Adrenal gland (tissue), 12 donors: ENCODE data around the gene TROAP. TPM values are rescaled to one million over a fixed set of nuclear protein-coding genes. Genes with fewer than 3 reads are reported as not detected.
"Not testable (repeated sequence)": the region's sequence is repeated elsewhere in the genome, so short reads cannot be mapped to it uniquely, and the experiment has no call there.

Source experiments
- DNase-seq, 7 donors: peaks; one replicate each; pipeline ENCODE4 v3.0.0-alpha.2; 2019 to 2020
- H3K27ac ChIP-seq, 5 donors: fragments of 200-600 bp; sonication (generic) in 4 of 5; 1 replicate in 3 of 5; 2 replicates in 2 of 5; pipeline versions ENCODE4 v1.5.1 to v1.8.0; 2016 to 2020; ENCODE audit warnings: mild to moderate bottlenecking in 1 of 5
- H3K27me3 ChIP-seq: fragments of 200-600 bp; 2 replicates; pipeline ENCODE4 v1.8.0; 2021
- H3K36me3 ChIP-seq, 2 donors: fragments of 200-600 bp; replicated peaks in 1 of 2; 1 replicate in 1 of 2; 2 replicates in 1 of 2; pipeline versions ENCODE4 v1.5.1 to v1.8.0; 2018 to 2022
- H3K4me1 ChIP-seq, 2 donors: fragments of 200-600 bp; replicated peaks in 1 of 2; 1 replicate in 1 of 2; 2 replicates in 1 of 2; pipeline versions ENCODE4 v1.5.1 to v1.8.0; 2018 to 2021
- H3K4me3 ChIP-seq, 4 donors: fragments of 200-600 bp; sonication (generic) in 3 of 4; one replicate each; pipeline ENCODE4 v1.5.1; 2016 to 2018
- H3K9me3 ChIP-seq, 3 donors: fragments of 200-600 bp; sonication (generic) in 1 of 3; replicated peaks in 1 of 3; 1 replicate in 2 of 3; 2 replicates in 1 of 3; pipeline versions ENCODE4 v1.5.1 to v1.8.0; 2016 to 2021
- POLR2A ChIP-seq, 2 donors: fragments of 450-650 bp; IDR thresholded peaks; one replicate each; pipeline ENCODE4 v1.6.1; 2017; ENCODE audit warnings: antibody characterized with exemption in 2 of 2, mild to moderate bottlenecking in 2 of 2, moderate library complexity in 1 of 2
- WGBS, 4 donors: extraction: QIAGEN DNeasy Blood & Tissue Kit in 2 of 4; methylation state at CpG; one replicate each; pipeline versions ENCODE4 v1.1.5 to v1.1.7; 2013 to 2017; 5-methylcytosine and 5-hydroxymethylcytosine counted together
- intact Hi-C, 2 donors: fragments of 100-400 bp; cut with DNase I; formaldehyde crosslinking; loops; one replicate each; pipeline versions ENCODE4 v1.14.1 to v1.15.0; 2022 to 2023
- polyA plus RNA-seq, 3 donors: library from polyadenylated mRNA; stranded (reverse); fragments of 200-250 nt in 2 of 3; fragments of 350-450 nt in 1 of 3; fragmentation: Illumina TruSeq in 1 of 3; extraction: RNeasy Lipid Tissue Mini Kit (QIAGEN cat#74804) in 1 of 3; gene quantifications; one replicate each; pipeline ENCODE4 v1.2.3, GENCODE V29; 2013 to 2014
- total RNA-seq, 9 donors: library from RNA; depleted of rRNA in 4 of 9; stranded (reverse); fragments of >200 nt in 4 of 9; fragments of 120-200 nt in 1 of 9; fragmentation: NEBNext Ultra II Directional in 1 of 9; extraction: Animal tissue kit (Norgen Biotek cat#: 25700) in 1 of 9; gene quantifications; one replicate each; pipeline versions ENCODE4 v1.1.0 to v1.2.4, GENCODE V29; 2013 to 2023
- TF ChIP-seq, protein P1 (sequence below), 6 experiments: fragments of 450-650 bp in 4 of 6; fragments of 200-600 bp in 2 of 6; sonication (generic) in 1 of 6; IDR thresholded peaks; 1 replicate in 5 of 6; 2 replicates in 1 of 6; pipeline versions ENCODE4 v1.5.1 to v1.8.0; 2016 to 2021; ENCODE audit warnings: antibody characterized with exemption in 6 of 6, mild to moderate bottlenecking in 2 of 6, moderate library complexity in 1 of 6
- donor health status: healthy with polysubstance abuse.
- donor health status: Bipolar disorder and iron deficiency.
- donor health status: DM: yes; HTN: yes; CAD: no.
- donor health status: DM: no; HTN: no; CAD: no.
- donor health status: DM: no; HTN: no; CAD: no.
- donor health status: DM: yes; HTN: yes; CAD: no.

Gene TROAP
- total and polyA plus RNA-seq, 12 donors, result 0.53 to 9.5 (median 1.8) TPM; not detected in 1

DNA sequence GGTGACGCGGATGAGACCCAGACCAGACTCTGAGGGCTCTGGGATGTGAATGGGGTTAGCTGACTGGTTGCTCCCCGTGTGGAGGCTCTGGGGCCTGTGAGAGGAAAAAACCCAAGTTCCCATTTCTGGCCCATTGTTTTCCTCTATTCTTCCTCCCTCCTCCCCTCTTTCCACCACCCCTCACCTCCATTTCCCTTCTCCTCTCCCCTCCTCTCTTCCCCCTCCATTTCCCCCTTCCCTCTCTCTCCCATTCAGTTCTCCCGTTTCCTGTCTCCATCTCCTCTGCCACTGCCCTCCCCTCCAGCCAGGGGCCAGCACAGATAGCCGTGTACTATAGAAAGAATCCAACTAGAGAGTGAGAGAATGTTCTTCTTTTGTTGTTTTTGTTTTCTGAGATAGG is 40.8 kb upstream of the TROAP start:
- DNase-seq, result no peak
- no peaks in the 10 kb centered on the region for H3K9me3 ChIP-seq
- no peak overlapping the region for H3K27ac ChIP-seq
- H3K4me1 ChIP-seq, result no peaks in the 10 kb centered on the region
- intact Hi-C loops, result no loop called here
- H3K4me3 ChIP-seq, result no peak overlapping the region
- H3K36me3 ChIP-seq, result no peaks in the 10 kb centered on the region
- WGBS, 4 donors, result 75 to 89% (median 77%) methylated on average over 5 of the region's 5 CpGs
- H3K27me3 ChIP-seq, result no peaks in the 10 kb centered on the region
- TF ChIP-seq, protein P1, sequence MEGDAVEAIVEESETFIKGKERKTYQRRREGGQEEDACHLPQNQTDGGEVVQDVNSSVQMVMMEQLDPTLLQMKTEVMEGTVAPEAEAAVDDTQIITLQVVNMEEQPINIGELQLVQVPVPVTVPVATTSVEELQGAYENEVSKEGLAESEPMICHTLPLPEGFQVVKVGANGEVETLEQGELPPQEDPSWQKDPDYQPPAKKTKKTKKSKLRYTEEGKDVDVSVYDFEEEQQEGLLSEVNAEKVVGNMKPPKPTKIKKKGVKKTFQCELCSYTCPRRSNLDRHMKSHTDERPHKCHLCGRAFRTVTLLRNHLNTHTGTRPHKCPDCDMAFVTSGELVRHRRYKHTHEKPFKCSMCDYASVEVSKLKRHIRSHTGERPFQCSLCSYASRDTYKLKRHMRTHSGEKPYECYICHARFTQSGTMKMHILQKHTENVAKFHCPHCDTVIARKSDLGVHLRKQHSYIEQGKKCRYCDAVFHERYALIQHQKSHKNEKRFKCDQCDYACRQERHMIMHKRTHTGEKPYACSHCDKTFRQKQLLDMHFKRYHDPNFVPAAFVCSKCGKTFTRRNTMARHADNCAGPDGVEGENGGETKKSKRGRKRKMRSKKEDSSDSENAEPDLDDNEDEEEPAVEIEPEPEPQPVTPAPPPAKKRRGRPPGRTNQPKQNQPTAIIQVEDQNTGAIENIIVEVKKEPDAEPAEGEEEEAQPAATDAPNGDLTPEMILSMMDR (IDR thresholded peaks at IDR 0.05), result no peak
- TF ChIP-seq POLR2A (IDR thresholded peaks at IDR 0.05), result no peak

- H3K36me3 ChIP-seq, intact Hi-C loops, H3K4me3 ChIP-seq, H3K9me3 ChIP-seq, H3K4me1 ChIP-seq, H3K27me3 ChIP-seq, H3K27ac ChIP-seq, DNase-seq: not testable (repeated sequence)
- WGBS, 4 donors, result 67 to 91% (median 82%) methylated on average over 1 to 4 of the region's 6 CpGs
These were observed 40.2 kb upstream of the TROAP start for GRCh38 chr12:49282740-49283375.

DNA sequence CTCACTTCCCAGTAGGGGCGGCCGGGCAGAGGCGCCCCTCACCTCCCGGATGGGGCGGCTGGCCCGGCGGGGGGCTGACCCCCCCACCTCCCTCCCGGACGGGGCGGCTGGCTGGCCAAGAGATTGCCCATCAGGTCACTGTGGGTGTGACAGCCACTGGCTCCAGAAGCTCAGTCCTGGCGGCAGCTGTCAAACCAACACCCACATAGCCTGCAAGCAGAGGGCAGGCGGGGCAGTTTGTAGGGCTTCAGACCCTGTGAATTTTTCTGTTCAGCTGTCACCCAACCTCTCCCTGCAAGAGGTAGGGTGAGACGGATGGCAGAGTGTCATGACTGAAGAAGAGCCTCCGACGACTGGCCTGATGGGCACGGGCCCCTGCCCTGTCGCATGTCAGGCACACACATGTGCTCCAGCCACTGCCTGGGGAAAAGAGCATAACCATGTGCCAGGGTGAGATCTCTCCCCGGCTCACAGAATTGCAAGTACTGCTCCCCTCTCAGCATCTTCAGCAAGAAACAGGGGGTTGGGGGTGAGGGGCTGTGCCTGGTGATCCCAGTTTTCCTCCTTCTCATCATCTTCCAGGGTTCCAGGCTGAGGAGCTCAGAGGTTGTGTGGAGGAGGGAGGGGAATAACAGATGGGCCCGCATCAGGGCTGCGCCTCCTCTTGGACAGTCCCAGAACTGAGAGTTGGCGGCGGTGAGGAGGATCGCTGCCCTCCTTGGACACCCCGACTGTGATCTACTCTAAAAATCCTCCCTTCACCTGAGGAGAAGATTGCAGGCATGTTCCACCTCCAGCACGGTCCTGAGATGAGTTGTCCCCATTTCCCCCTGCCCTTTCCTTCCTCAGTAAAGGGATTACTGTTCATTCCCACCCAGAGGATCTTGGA is 39.3 kb upstream of the TROAP start:
- H3K27ac ChIP-seq, result no peak overlapping the region

DNA sequence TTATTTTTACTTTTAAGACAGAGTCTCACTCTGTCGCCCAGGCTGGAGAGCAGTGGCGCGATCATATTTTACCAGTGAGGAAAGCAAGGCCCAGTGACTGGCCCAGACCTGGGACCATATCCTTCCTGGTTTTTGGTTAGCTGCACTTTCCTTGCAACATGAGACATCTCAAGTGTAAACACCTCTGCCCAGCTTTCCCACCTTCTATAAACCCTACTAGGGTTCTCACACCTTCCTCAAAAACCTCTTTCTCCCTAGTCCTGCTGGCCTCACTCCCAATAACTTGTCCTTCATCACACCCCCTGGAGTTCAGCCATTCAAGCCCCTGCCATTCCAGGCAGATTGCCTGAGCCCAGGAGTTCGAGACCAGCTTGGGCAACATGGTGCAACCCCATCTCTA is 38.4 kb upstream of the TROAP start:
- no peak overlapping the region for H3K27ac ChIP-seq
- intact Hi-C loops, result no loop called here
- no peak overlapping the region for H3K4me3 ChIP-seq
- TF ChIP-seq POLR2A (IDR thresholded peaks at IDR 0.05), result no peak
- TF ChIP-seq, protein P1 (IDR thresholded peaks at IDR 0.05), result no peak
- H3K36me3 ChIP-seq, result no peaks in the 10 kb centered on the region
- DNase-seq, result peak in 1 of 7 donors; percentile 2
- no peaks in the 10 kb centered on the region for H3K27me3 ChIP-seq
- H3K4me1 ChIP-seq, result no peaks in the 10 kb centered on the region
- no peaks in the 10 kb centered on the region for H3K9me3 ChIP-seq
- 68 to 92% (median 82%) methylated on average over 4 of the region's 4 CpGs for WGBS, 4 donors

More for the DNA sequence above, 39.3 kb upstream of the TROAP start:
- DNase-seq, result peak in 1 of 7 donors; percentile 7
- WGBS, 4 donors, result 79 to 84% (median 83%) methylated on average over 15 to 25 of the region's 25 CpGs
- H3K4me1 ChIP-seq, result no peaks in the 10 kb centered on the region
- TF ChIP-seq POLR2A (IDR thresholded peaks at IDR 0.05), result no peak
- TF ChIP-seq, protein P1 (IDR thresholded peaks at IDR 0.05), result no peak
- no peaks in the 10 kb centered on the region for H3K36me3 ChIP-seq
- H3K27me3 ChIP-seq, result no peaks in the 10 kb centered on the region
- intact Hi-C loops, result no loop called here
- no peaks in the 10 kb centered on the region for H3K9me3 ChIP-seq
- H3K4me3 ChIP-seq, result no peak overlapping the region
